Upper lobe of left lung (tissue), 6 donors: ENCODE measurements around the gene ATXN2. TPM values are rescaled to one million over a fixed set of nuclear protein-coding genes. Genes with fewer than 3 reads are reported as not detected.
"Not testable (repeated sequence)": the region's sequence is repeated elsewhere in the genome, so short reads cannot be mapped to it uniquely, and the experiment has no call there.

Source experiments
- ATAC-seq, 2 donors: fragments of 200-7000 bp; cut with Tn5 transposase; one replicate each; pipeline ENCODE4 v1.9.1; 2022; ENCODE audit warnings: mild to moderate bottlenecking in 2 of 2, moderate library complexity in 2 of 2; ENCODE audit not compliant: low FRiP score in 2 of 2
- DNase-seq, 2 donors: peaks; one replicate each; pipeline ENCODE4 v3.0.0-alpha.2; 2019 to 2020
- H3K27ac ChIP-seq, 4 donors: fragments of 200-600 bp; sonication (generic); one replicate each; pipeline ENCODE4 v1.5.1; 2016 to 2019
- H3K27me3 ChIP-seq, 4 donors: fragments of 200-600 bp; sonication (generic); one replicate each; pipeline ENCODE4 v1.5.1; 2017 to 2019
- H3K36me3 ChIP-seq, 4 donors: fragments of 200-600 bp; sonication (generic); one replicate each; pipeline ENCODE4 v1.5.1; 2016 to 2019
- H3K4me1 ChIP-seq, 4 donors: fragments of 200-600 bp; sonication (generic); one replicate each; pipeline ENCODE4 v1.5.1; 2018 to 2019
- H3K4me3 ChIP-seq, 4 donors: fragments of 200-600 bp; sonication (generic); one replicate each; pipeline ENCODE4 v1.5.1; 2017 to 2019; ENCODE audit warnings: mild to moderate bottlenecking in 2 of 4, moderate library complexity in 1 of 4
- H3K9me3 ChIP-seq, 4 donors: fragments of 200-600 bp; sonication (generic); one replicate each; pipeline ENCODE4 v1.5.1; 2018 to 2019
- CTCF ChIP-seq, 6 experiments: fragments of 450-650 bp in 4 of 6; fragments of 200-600 bp in 2 of 6; sonication (generic) in 2 of 6; IDR thresholded peaks; one replicate each; pipeline ENCODE4 v1.5.1; 2016 to 2019; ENCODE audit warnings: antibody characterized with exemption in 6 of 6
- EP300 ChIP-seq, 4 donors: sonication (generic); formaldehyde crosslinking; IDR thresholded peaks; one replicate each; pipeline ENCODE4 v1.5.1; 2017; ENCODE audit warnings: antibody characterized with exemption in 4 of 4, control low read depth in 2 of 4
- POLR2A ChIP-seq, 4 donors: fragments of 450-650 bp; IDR thresholded peaks; one replicate each; pipeline ENCODE4 v1.5.1; 2016 to 2017; ENCODE audit warnings: antibody characterized with exemption in 4 of 4, mild to moderate bottlenecking in 2 of 4
- POLR2AphosphoS5 ChIP-seq, 2 donors: sonication (generic); formaldehyde crosslinking; IDR thresholded peaks; one replicate each; pipeline ENCODE4 v1.5.1; 2017; ENCODE audit warnings: antibody characterized with exemption in 2 of 2
- WGBS, 2 donors: methylation state at CpG; one replicate each; pipeline ENCODE4 v1.1.5; 2017 to 2018; 5-methylcytosine and 5-hydroxymethylcytosine counted together
- total RNA-seq, 6 donors: library from RNA; depleted of rRNA in 4 of 6; stranded (reverse); fragments of >200 nt in 4 of 6; gene quantifications; one replicate each; pipeline versions ENCODE4 v1.1.0 to v1.2.1, GENCODE V29; 2016 to 2021
- donor health status: DM: no; HTN: no; CAD: no; lungs with moderate emphysema.
- donor health status: DM: no; HTN: yes; CAD: no; lungs with severe emphysema.

The ATXN2 gene
- total RNA-seq, 6 donors from 2014 or later: 50.7 to 189 (median 75.2) TPM

GRCh38 chr12:111529424-111530368 is 69.4 kb downstream of the ATXN2 start:
- H3K36me3 ChIP-seq: peaks cover 0 to 60% (median 13%) of the 10 kb centered on the region in 4 donors
- DNase-seq (peak in 1 of 2 donors; percentile 27), ATAC-seq (peak in 1 of 2 donors; percentile 71)

GRCh38 chr12:111523587-111524167 is 75.4 kb downstream of the ATXN2 start:
- no peaks in the 10 kb centered on the region for H3K27me3 ChIP-seq
- WGBS, 2 donors: 93 to 99% methylated on average over 5 of the region's 5 CpGs
- TF ChIP-seq EP300 (IDR thresholded peaks at IDR 0.05) (no peak), POLR2A (IDR thresholded peaks at IDR 0.05) (no peak), CTCF (IDR thresholded peaks at IDR 0.05) (no peak), POLR2AphosphoS5 (IDR thresholded peaks at IDR 0.05) (no peak)
- H3K4me3 ChIP-seq: no peak overlapping the region
- peaks cover 5 to 94% (median 39%) of the 10 kb centered on the region in 4 donors for H3K36me3 ChIP-seq
- no peak for ATAC-seq
- no peaks in the 10 kb centered on the region for H3K4me1 ChIP-seq
- H3K27ac ChIP-seq: no peak overlapping the region
- DNase-seq: no peak
- no peaks in the 10 kb centered on the region for H3K9me3 ChIP-seq

More at GRCh38 chr12:111529424-111530368, 69.4 kb downstream of the ATXN2 start:
- no peak for TF ChIP-seq POLR2AphosphoS5 (IDR thresholded peaks at IDR 0.05)
- TF ChIP-seq CTCF (IDR thresholded peaks at IDR 0.05): peak in 5 of 6 experiments; percentile 40 to 59 (median 56)
- TF ChIP-seq EP300 (IDR thresholded peaks at IDR 0.05): no peak
- no peak for TF ChIP-seq POLR2A (IDR thresholded peaks at IDR 0.05)
- H3K27ac ChIP-seq: no peak overlapping the region
- WGBS, 2 donors: 54 to 55% methylated on average over 8 of the region's 8 CpGs
- no peaks in the 10 kb centered on the region for H3K27me3 ChIP-seq
- H3K9me3 ChIP-seq: no peaks in the 10 kb centered on the region
- no peak overlapping the region for H3K4me3 ChIP-seq
- no peaks in the 10 kb centered on the region for H3K4me1 ChIP-seq

GRCh38 chr12:111521801-111522200 is 77.3 kb downstream of the ATXN2 start:
- Histone ChIP-seq H3K27ac (no peak overlapping the region), H3K36me3 (peaks cover 14 to 99% (median 51%) of the 10 kb centered on the region in 4 donors)
- TF ChIP-seq POLR2AphosphoS5 (IDR thresholded peaks at IDR 0.05): no peak

GRCh38 chr12:111519937-111520336 is 79.2 kb downstream of the ATXN2 start:
- ATAC-seq: no peak
- DNase-seq: no peak
- H3K4me3 ChIP-seq: no peak overlapping the region
- 63 to 64% methylated on average over 2 of the region's 2 CpGs for WGBS, 2 donors
- no peak overlapping the region for H3K27ac ChIP-seq
- peaks cover 14 to 98% (median 53%) of the 10 kb centered on the region in 4 donors for H3K36me3 ChIP-seq
- no peak for TF ChIP-seq POLR2A (IDR thresholded peaks at IDR 0.05)
- TF ChIP-seq POLR2AphosphoS5 (IDR thresholded peaks at IDR 0.05): no peak
- no peak for TF ChIP-seq CTCF (IDR thresholded peaks at IDR 0.05)
- TF ChIP-seq EP300 (IDR thresholded peaks at IDR 0.05): no peak
- no peaks in the 10 kb centered on the region for H3K27me3 ChIP-seq
- no peaks in the 10 kb centered on the region for H3K4me1 ChIP-seq
- H3K9me3 ChIP-seq: no peaks in the 10 kb centered on the region

More at GRCh38 chr12:111521801-111522200, 77.3 kb downstream of the ATXN2 start:
- no peak overlapping the region for H3K4me3 ChIP-seq
- DNase-seq (no peak), ATAC-seq (no peak)
- no peaks in the 10 kb centered on the region for H3K4me1 ChIP-seq
- no peaks in the 10 kb centered on the region for H3K27me3 ChIP-seq
- 98 to 100% methylated on average over 2 of the region's 2 CpGs for WGBS, 2 donors
- no peaks in the 10 kb centered on the region for H3K9me3 ChIP-seq

GRCh38 chr12:111519083-111519482 is 80.0 kb downstream of the ATXN2 start:
- ATAC-seq (no peak), DNase-seq (no peak)
- Histone ChIP-seq H3K9me3 (no peaks in the 10 kb centered on the region), H3K36me3 (peaks cover 14 to 98% (median 48%) of the 10 kb centered on the region in 4 donors), H3K27ac (no peak overlapping the region), H3K27me3 (no peaks in the 10 kb centered on the region), H3K4me3 (no peak overlapping the region), H3K4me1 (no peaks in the 10 kb centered on the region)
- TF ChIP-seq POLR2AphosphoS5 (IDR thresholded peaks at IDR 0.05) (no peak), EP300 (IDR thresholded peaks at IDR 0.05) (no peak), POLR2A (IDR thresholded peaks at IDR 0.05) (no peak), CTCF (IDR thresholded peaks at IDR 0.05) (no peak)

GRCh38 chr12:111507719-111508118 is 91.4 kb downstream of the ATXN2 start:
- WGBS, 2 donors: 72 to 93% methylated on average over 5 to 6 of the region's 6 CpGs
- not testable (repeated sequence) for H3K27me3 ChIP-seq, H3K4me3 ChIP-seq, DNase-seq, H3K9me3 ChIP-seq, H3K27ac ChIP-seq, ATAC-seq, H3K4me1 ChIP-seq
- peaks cover 12 to 90% (median 48%) of the 10 kb centered on the region in 4 donors for H3K36me3 ChIP-seq

- not testable (repeated sequence) for H3K4me3 ChIP-seq, H3K27ac ChIP-seq, H3K27me3 ChIP-seq, H3K9me3 ChIP-seq, H3K4me1 ChIP-seq, ATAC-seq
- 96 to 100% methylated on average over 1 to 5 of the region's 31 CpGs for WGBS, 2 donors
- peaks cover 12 to 90% (median 48%) of the 10 kb centered on the region in 4 donors for H3K36me3 ChIP-seq
- DNase-seq: peak in 1 of 2 donors; percentile 63
These were observed 91.9 kb downstream of the ATXN2 start for GRCh38 chr12:111507258-111507657.
